ENCODE data around the gene SHROOM1.

GRCh38 chr5:132840896-132841295, 10.4 kb upstream of the SHROOM1 start:
- TF ChIP-seq CTCF (conservative IDR thresholded peaks at IDR 0.05; ENCODE audit: low read depth, low read length) (no peak), EZH2 (IDR thresholded peaks at IDR 0.05; ENCODE audit: borderline replicate concordance, low read depth, low read length, poor library complexity, severe bottlenecking) (no peak)
